Psoas muscle (tissue), 8 donors: ENCODE measurements around the gene PDCD2. TPM values are rescaled to one million over a fixed set of nuclear protein-coding genes. Genes with fewer than 3 reads are reported as not detected.
"Not testable (repeated sequence)": the region's sequence is repeated elsewhere in the genome, so short reads cannot be mapped to it uniquely, and the experiment has no call there.

Experiments used
- ATAC-seq, 4 donors: fragments of 200-7000 bp; cut with Tn5 transposase; one replicate each; pipeline ENCODE4 v1.9.1; 2020; ENCODE audit warnings: moderate library complexity in 3 of 4, mild to moderate bottlenecking in 2 of 4
- DNase-seq, 2 donors: peaks; one replicate each; pipeline ENCODE4 v3.0.0-alpha.2; 2020
- H3K27ac ChIP-seq: fragments of 200-600 bp; one replicate; pipeline ENCODE4 v1.8.0; 2022
- H3K27me3 ChIP-seq, 3 donors: fragments of 200-600 bp in 1 of 3; one replicate each; pipeline versions ENCODE4 v1.6.1 to v1.8.0; 2013 to 2022; ENCODE audit warnings: low read length in 2 of 3, mild to moderate bottlenecking in 2 of 3, moderate library complexity in 1 of 3; ENCODE audit not compliant: insufficient read depth in 3 of 3
- H3K36me3 ChIP-seq, 2 donors: fragments of 200-600 bp in 1 of 2; one replicate each; pipeline versions ENCODE4 v1.6.1 to v1.8.0; 2013 to 2022; ENCODE audit warnings: low read depth in 1 of 2, mild to moderate bottlenecking in 1 of 2, moderate library complexity in 1 of 2; ENCODE audit not compliant: insufficient read depth in 1 of 2
- H3K4me1 ChIP-seq: fragments of 200-600 bp; one replicate; pipeline ENCODE4 v1.8.0; 2022
- H3K4me3 ChIP-seq: fragments of 200-600 bp; one replicate; pipeline ENCODE4 v1.8.0; 2022; ENCODE audit warnings: mild to moderate bottlenecking
- H3K9me3 ChIP-seq: fragments of 200-600 bp; one replicate; pipeline ENCODE4 v1.8.0; 2022
- CTCF ChIP-seq: fragments of 200-600 bp; IDR thresholded peaks from one replicate; pipeline ENCODE4 v1.8.0; 2022; ENCODE audit warnings: antibody characterized with exemption
- WGBS, 3 donors: extraction: QIAGEN DNeasy Blood & Tissue Kit; methylation state at CpG; one replicate each; pipeline versions ENCODE4 v1.1.6 to v1.1.7; 2013; 5-methylcytosine and 5-hydroxymethylcytosine counted together
- intact Hi-C, 2 donors: fragments of 100-400 bp; cut with DNase I; formaldehyde crosslinking; loops; one replicate each; pipeline versions ENCODE4 v1.11.0 to v1.14.2; 2022
- polyA plus RNA-seq, 3 donors: library from polyadenylated mRNA; stranded (reverse); fragments of 200-250 nt; gene quantifications; one replicate each; pipeline ENCODE4 v1.2.3, GENCODE V29; 2013
- total RNA-seq, 4 donors: library from RNA; stranded (reverse); fragmentation: NEBNext Ultra II Directional in 2 of 4; extraction: Animal tissue kit (Norgen Biotek cat#: 25700) in 2 of 4; gene quantifications; one replicate each; pipeline versions ENCODE4 v1.2.1 to v1.2.4, GENCODE V29; 2021 to 2023
- donor health status: healthy with polysubstance abuse.
- donor health status: DM: no; HTN: no; CAD: no; lungs with moderate emphysema.
- donor health status: Bipolar disorder and iron deficiency.
- donor health status: healthy.
- donor health status: DM: yes; HTN: yes; CAD: no.
- donor health status: DM: no; HTN: no; CAD: no.
- donor health status: DM: no; HTN: no; CAD: no.
- donor health status: DM: yes; HTN: yes; CAD: no.

Gene PDCD2
- total and polyA plus RNA-seq, 7 donors: 36.5 to 112 (median 51.6) TPM

GRCh38 chr6:170532867-170533488 lies 51.5 kb downstream of the PDCD2 start:
- H3K27me3 ChIP-seq: no peaks in the 10 kb centered on the region
- H3K27ac ChIP-seq: peak overlapping the region; percentile 44
- peaks cover 20% of the 10 kb centered on the region for H3K4me1 ChIP-seq
- ATAC-seq (peak in 1 of 4 donors; percentile 15), DNase-seq (no peak)
- intact Hi-C loops: loop anchor here in 1 of 2 donors (5.0 kb wide), 1 partner anchor 701 kb away; no protein-coding TSS in a partner anchor
- TF ChIP-seq CTCF: no peak
- H3K9me3 ChIP-seq: no peaks in the 10 kb centered on the region
- WGBS, 3 donors: 64 to 73% (median 64%) methylated on average over 7 of the region's 7 CpGs
- no peak overlapping the region for H3K4me3 ChIP-seq
- peaks cover 10 to 69% of the 10 kb centered on the region in 2 donors for H3K36me3 ChIP-seq

- Histone ChIP-seq H3K9me3 (no peaks in the 10 kb centered on the region), H3K36me3 (peaks cover 4 to 39% of the 10 kb centered on the region in 2 donors), H3K4me1 (peaks cover 11% of the 10 kb centered on the region), H3K27ac (peak overlapping the region; percentile 44), H3K27me3 (no peaks in the 10 kb centered on the region), H3K4me3 (no peak overlapping the region)
- peak; percentile 75 to 86 for DNase-seq
- TF ChIP-seq CTCF: peak; percentile 91
- peak; percentile 76 to 85 (median 82) for ATAC-seq
- intact Hi-C loops: loop anchor here (2.0 to 10.0 kb wide), 5 partner anchors 225 to 738 kb away; partner anchors contain the start of gene FAM120B (in 1 of the 2)
- 26 to 37% (median 36%) methylated on average over 5 of the region's 5 CpGs for WGBS, 3 donors
Measured at GRCh38 chr6:170529839-170530469, 54.5 kb downstream of the PDCD2 start.

- not testable (repeated sequence) for DNase-seq, ATAC-seq, H3K9me3 ChIP-seq, H3K27me3 ChIP-seq, H3K4me3 ChIP-seq
- peak overlapping the region; percentile 5 for H3K27ac ChIP-seq
- WGBS, 3 donors: 85 to 87% (median 86%) methylated on average over 5 of the region's 5 CpGs
- H3K36me3 ChIP-seq: peaks cover 0 to 19% of the 10 kb centered on the region in 2 donors
- intact Hi-C loops: loop anchor here (5.0 to 10.0 kb wide), 3 partner anchors 223 to 736 kb away; partner anchors contain the start of gene FAM120B (in 1 of the 2)
- peaks cover 28% of the 10 kb centered on the region for H3K4me1 ChIP-seq
Measured at GRCh38 chr6:170527995-170528394, 56.4 kb downstream of the PDCD2 start.

- H3K4me1 ChIP-seq: peaks cover 42% of the 10 kb centered on the region
- no peak for ATAC-seq
Measured at GRCh38 chr6:170525795-170526194, 58.6 kb downstream of the PDCD2 start.

More at GRCh38 chr6:170525795-170526194, 58.6 kb downstream of the PDCD2 start:
- WGBS, 3 donors: 70 to 82% (median 75%) methylated on average over 7 of the region's 7 CpGs
- H3K9me3 ChIP-seq: peaks cover under 1% of the 10 kb centered on the region
- H3K27ac ChIP-seq: peak overlapping the region; percentile 92
- intact Hi-C loops: loop anchor here (5.0 to 10.0 kb wide), 3 partner anchors 221 to 733 kb away; partner anchors contain the start of gene FAM120B (in 1 of the 2)
- no peak for DNase-seq
- no peaks in the 10 kb centered on the region for H3K36me3 ChIP-seq
- no peak for TF ChIP-seq CTCF
- H3K4me3 ChIP-seq: no peak overlapping the region
- H3K27me3 ChIP-seq: no peaks in the 10 kb centered on the region

Other genes starting within 250 kb of the PDCD2 start
- gene PSMB1, start 31.3 kb downstream of the PDCD2 start, total RNA-seq: 100 to 1,000 TPM; 139 to 246 (median 194) TPM
- gene PSMB1, start 31.3 kb downstream of the PDCD2 start, polyA plus RNA-seq: 100 to 1,000 TPM; 280 to 367 (median 361) TPM
- gene TBP, start 30.3 kb downstream of the PDCD2 start, total RNA-seq: 10 to 100 TPM in 1 of 4 donors, 1 to 10 TPM in 3; 6.9 to 12.0 (median 8.0) TPM
- gene TBP, start 30.3 kb downstream of the PDCD2 start, polyA plus RNA-seq: 10 to 100 TPM in 1 of 3 donors, 1 to 10 TPM in 2; 8.3 to 20.0 (median 9.6) TPM